Keratinocyte (primary cell): ENCODE results near the gene TCF21.

Experiments used
- CTCF ChIP-seq, 3 experiments: IDR thresholded peaks in 1 of 3; conservative IDR thresholded peaks in 1 of 3; optimal IDR thresholded peaks in 1 of 3; 2 replicates in 2 of 3; 3 replicates in 1 of 3; pipeline versions ENCODE3 to v1.5.1; 2011; ENCODE audit warnings: low read length in 3 of 3, mild to moderate bottlenecking in 3 of 3, moderate library complexity in 2 of 3, control low read depth in 1 of 3, inconsistent platforms in 1 of 3; ENCODE audit not compliant: insufficient read depth in 2 of 3; ENCODE audit errors: extremely low read depth in 1 of 3
- EZH2 ChIP-seq: IDR thresholded peaks from one replicate; pipeline ENCODE4 v1.6.1; 2012; ENCODE audit warnings: inconsistent platforms, mild to moderate bottlenecking, low read length, moderate library complexity

DNA sequence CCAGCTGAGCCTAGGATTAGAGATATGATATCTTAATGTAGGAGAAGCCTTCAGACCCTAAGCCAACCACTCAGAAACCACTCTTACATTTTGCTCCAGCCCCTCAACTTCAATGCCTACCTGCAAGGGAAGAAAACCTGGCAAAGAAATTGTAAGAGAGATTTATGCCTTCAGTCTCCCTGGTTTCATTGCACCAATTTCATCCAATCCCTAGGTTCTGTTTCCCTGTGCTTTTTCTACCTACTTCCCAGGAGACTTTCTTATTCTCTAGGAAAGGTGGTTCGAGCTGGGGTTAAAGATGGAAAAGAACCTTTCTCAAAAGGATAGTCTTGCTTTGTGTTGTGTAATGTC lies 1.1 kb upstream of the TCF21 start:
- TF ChIP-seq CTCF (optimal IDR thresholded peaks at IDR 0.05 in 1 of 3, IDR thresholded peaks at IDR 0.05 in 1 of 3, conservative IDR thresholded peaks at IDR 0.05 in 1 of 3; ENCODE audit: extremely low read depth in 1 of 3, insufficient read depth in 2 of 3, low read length in 3 of 3) (no peak), EZH2 (no peak)
